Astrocyte (in vitro differentiated cells and primary cell): ENCODE results near the gene PRKCD. TPM values are rescaled to one million over a fixed set of nuclear protein-coding genes. Genes with fewer than 3 reads are reported as not detected.

Experiments
- DNase-seq: peaks from one replicate; pipeline ENCODE4 v3.0.0-alpha.2; 2010; ENCODE audit warnings: low read depth
- FAIRE-seq: peaks from 2 replicates; lab custom pipeline; 2011; peaks lifted over from hg19 to GRCh38; lab: Jason Lieb, UNC
- H2AFZ ChIP-seq: 2 replicates; pipeline ENCODE4 v1.6.0; 2012; ENCODE audit warnings: low read depth, low read length, inconsistent platforms
- H3K27ac ChIP-seq: 2 replicates; pipeline ENCODE4 v1.5.1; 2011; ENCODE audit warnings: low read depth, low read length, inconsistent platforms
- H3K27me3 ChIP-seq: 2 replicates; pipeline ENCODE4 v1.6.0; 2011; ENCODE audit warnings: low read length, inconsistent platforms; ENCODE audit not compliant: insufficient read depth
- H3K36me3 ChIP-seq: 2 replicates; pipeline ENCODE4 v1.5.1; 2011; ENCODE audit warnings: low read length, inconsistent platforms; ENCODE audit not compliant: insufficient read depth
- H3K4me1 ChIP-seq: 2 replicates; pipeline ENCODE4 v1.5.1; 2011; ENCODE audit warnings: low read length, inconsistent platforms; ENCODE audit not compliant: insufficient read depth
- H3K4me2 ChIP-seq: 2 replicates; pipeline ENCODE4 v1.6.0; 2012; ENCODE audit warnings: low read length, inconsistent platforms
- H3K4me3 ChIP-seq: 2 replicates; pipeline ENCODE4 v1.5.1; 2011; ENCODE audit warnings: low read depth, mild to moderate bottlenecking, low read length, inconsistent platforms; ENCODE audit not compliant: insufficient read depth
- H3K79me2 ChIP-seq: 2 replicates; pipeline ENCODE4 v1.6.0; 2012; ENCODE audit warnings: mild to moderate bottlenecking, low read length, inconsistent platforms; ENCODE audit not compliant: insufficient read depth
- H3K9ac ChIP-seq: 2 replicates; pipeline ENCODE4 v1.6.0; 2012; ENCODE audit warnings: mild to moderate bottlenecking, low read length, inconsistent platforms
- H3K9me3 ChIP-seq: 2 replicates; pipeline ENCODE4 v1.5.1; 2012; ENCODE audit warnings: low read depth, mild to moderate bottlenecking, low read length, inconsistent platforms; ENCODE audit not compliant: insufficient read depth
- H4K20me1 ChIP-seq: 2 replicates; pipeline ENCODE4 v1.6.0; 2012; ENCODE audit warnings: low read length, inconsistent platforms; ENCODE audit not compliant: insufficient read depth
- H3K27ac Mint-ChIP-seq: one replicate; pipeline ENCODE4 v1.8.0; 2021; ENCODE audit warnings: mild to moderate bottlenecking, mixed read lengths; ENCODE audit not compliant: unreplicated experiment
- H3K27me3 Mint-ChIP-seq: one replicate; pipeline ENCODE4 v1.8.0; 2021; ENCODE audit warnings: low read depth, mixed read lengths; ENCODE audit not compliant: unreplicated experiment
- H3K36me3 Mint-ChIP-seq: one replicate; pipeline ENCODE4 v1.8.0; 2021; ENCODE audit warnings: low read depth, mixed read lengths; ENCODE audit not compliant: unreplicated experiment
- H3K4me1 Mint-ChIP-seq: one replicate; pipeline ENCODE4 v1.8.0; 2021; ENCODE audit warnings: low read depth, mixed read lengths; ENCODE audit not compliant: unreplicated experiment
- H3K4me3 Mint-ChIP-seq: one replicate; pipeline ENCODE4 v1.8.0; 2021; ENCODE audit warnings: mild to moderate bottlenecking, moderate library complexity, mixed read lengths; ENCODE audit not compliant: unreplicated experiment
- H3K9me3 Mint-ChIP-seq: one replicate; pipeline ENCODE4 v1.8.0; 2021; ENCODE audit warnings: mild to moderate bottlenecking, mixed read lengths; ENCODE audit not compliant: unreplicated experiment
- CTCF ChIP-seq: IDR thresholded peaks from 2 replicates; pipeline ENCODE4 v1.5.1; 2011; ENCODE audit warnings: low read depth, mild to moderate bottlenecking, inconsistent platforms, low read length, moderate library complexity; ENCODE audit not compliant: insufficient read depth
- EZH2 ChIP-seq: IDR thresholded peaks from 2 replicates; pipeline ENCODE4 v1.6.1; 2012; ENCODE audit warnings: mild to moderate bottlenecking, low read length, inconsistent platforms; ENCODE audit not compliant: insufficient read depth
- total RNA-seq: library from RNA; stranded (reverse); gene quantifications from 2 replicates; pipeline ENCODE4 v1.2.1, GENCODE V29; 2021

The PRKCD gene
- total RNA-seq, 1 donor from 2014 or later: 25.4 TPM

- H3K27ac ChIP-seq: no peak overlapping the region
- Mint-ChIP-seq H3K9me3 (peaks cover 3% of the 10 kb centered on the region), H3K4me3 (no peak overlapping the region), H3K4me1 (peaks cover 17% of the 10 kb centered on the region), H3K27me3 (peaks cover 9% of the 10 kb centered on the region), H3K27ac (no peak overlapping the region), H3K36me3 (no peaks in the 10 kb centered on the region)
- no peaks in the 10 kb centered on the region for H3K27me3 ChIP-seq
- H3K36me3 ChIP-seq: no peaks in the 10 kb centered on the region
- H3K4me2 ChIP-seq: no peak overlapping the region
- H4K20me1 ChIP-seq: no peaks in the 10 kb centered on the region
- DNase-seq (peak; percentile 26), FAIRE-seq (no peak)
- no peak overlapping the region for H2AFZ ChIP-seq
- no peak overlapping the region for H3K4me3 ChIP-seq
- H3K9ac ChIP-seq: no peak overlapping the region
- peak; percentile 65 for TF ChIP-seq CTCF
- TF ChIP-seq EZH2: no peak
- H3K4me1 ChIP-seq: peaks cover 10% of the 10 kb centered on the region
- H3K79me2 ChIP-seq: peaks cover 5% of the 10 kb centered on the region
- no peaks in the 10 kb centered on the region for H3K9me3 ChIP-seq
These were observed 26.3 kb upstream of the PRKCD start for GRCh38 chr3:53134631-53135232.

GRCh38 chr3:53137221-53137620, 23.8 kb upstream of the PRKCD start:
- no peaks in the 10 kb centered on the region for H3K27me3 ChIP-seq
- DNase-seq (no peak), FAIRE-seq (no peak)
- Mint-ChIP-seq H3K27ac (no peak overlapping the region), H3K36me3 (no peaks in the 10 kb centered on the region), H3K27me3 (peaks cover 11% of the 10 kb centered on the region), H3K9me3 (peaks cover 3% of the 10 kb centered on the region), H3K4me3 (no peak overlapping the region), H3K4me1 (peaks cover 6% of the 10 kb centered on the region)
- no peaks in the 10 kb centered on the region for H3K36me3 ChIP-seq
- H4K20me1 ChIP-seq: no peaks in the 10 kb centered on the region
- H3K4me1 ChIP-seq: peaks cover 2% of the 10 kb centered on the region
- no peak overlapping the region for H3K9ac ChIP-seq
- H2AFZ ChIP-seq: no peak overlapping the region
- H3K79me2 ChIP-seq: no peaks in the 10 kb centered on the region
- H3K4me3 ChIP-seq: no peak overlapping the region
- TF ChIP-seq EZH2 (no peak), CTCF (no peak)
- no peak overlapping the region for H3K27ac ChIP-seq
- no peak overlapping the region for H3K4me2 ChIP-seq
- no peaks in the 10 kb centered on the region for H3K9me3 ChIP-seq

DNA sequence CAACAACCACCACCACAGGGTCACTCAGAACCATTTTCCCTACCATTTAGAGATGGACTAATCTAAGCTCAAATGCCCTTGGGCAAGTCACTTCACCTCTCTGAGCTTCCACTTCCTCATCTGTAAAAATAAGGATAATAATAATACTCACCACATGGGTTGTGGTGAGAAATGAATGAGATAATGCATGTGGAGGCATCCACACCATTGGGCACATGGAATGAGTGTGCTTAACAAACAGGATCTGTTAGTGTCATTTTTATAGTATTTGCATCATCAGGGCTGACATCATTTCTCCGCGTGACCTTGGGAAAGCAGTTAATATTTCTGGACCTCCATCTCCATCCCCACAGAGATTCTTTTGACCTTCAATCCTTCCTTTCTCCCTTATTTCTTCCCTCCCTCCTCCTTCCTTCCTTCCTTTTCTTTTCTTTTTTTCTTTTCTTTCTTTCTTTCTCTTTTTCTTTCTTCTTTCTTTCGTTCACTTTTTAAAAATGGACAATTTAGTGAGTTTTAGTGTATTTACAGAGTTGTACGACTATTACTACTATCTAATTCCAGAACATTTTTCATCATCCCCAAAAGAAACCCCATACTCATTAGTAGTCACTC, 23.1 kb upstream of the PRKCD start:
- Histone ChIP-seq H3K9ac (no peak overlapping the region), H3K4me3 (no peak overlapping the region), H3K4me1 (peaks cover 2% of the 10 kb centered on the region), H3K4me2 (no peak overlapping the region), H2AFZ (no peak overlapping the region), H4K20me1 (no peaks in the 10 kb centered on the region), H3K36me3 (no peaks in the 10 kb centered on the region), H3K27ac (no peak overlapping the region), H3K27me3 (no peaks in the 10 kb centered on the region), H3K79me2 (no peaks in the 10 kb centered on the region), H3K9me3 (no peaks in the 10 kb centered on the region)
- Mint-ChIP-seq H3K4me3 (no peak overlapping the region), H3K4me1 (peaks cover 4% of the 10 kb centered on the region), H3K27ac (peak overlapping the region; percentile 71), H3K27me3 (peaks cover 11% of the 10 kb centered on the region), H3K9me3 (no peaks in the 10 kb centered on the region), H3K36me3 (no peaks in the 10 kb centered on the region)
- TF ChIP-seq EZH2 (no peak), CTCF (no peak)
- FAIRE-seq: no peak
- DNase-seq: no peak
